NCI-H2029 treated with DMSO at 0.1 percent for 48 hours (cell line): ENCODE data around the gene ADI1.
A peak's percentile ranks its signal among the peaks of the same experiment; 100 is the strongest.

ENCODE experiments used
- DNase-seq: peaks from one replicate; lab custom pipeline; 2025; lab: John Stamatoyannopoulos, UW

The ADI1 gene

GRCh38 chr2:3480352-3481010, 38.9 kb downstream of the ADI1 start:
- peak; percentile 9 for DNase-seq

GRCh38 chr2:3479430-3480320, 39.7 kb downstream of the ADI1 start:
- DNase-seq, result no peak

GRCh38 chr2:3478846-3479385, 40.4 kb downstream of the ADI1 start:
- DNase-seq, result no peak

- DNase-seq, result no peak
These were observed 42.4 kb downstream of the ADI1 start for GRCh38 chr2:3476985-3477327.

GRCh38 chr2:3476321-3476984, 42.9 kb downstream of the ADI1 start:
- no peak for DNase-seq

- no peak for DNase-seq
These were observed 43.6 kb downstream of the ADI1 start for GRCh38 chr2:3475771-3476170.

- no peak for DNase-seq
These were observed 46.4 kb downstream of the ADI1 start for GRCh38 chr2:3472966-3473365.

- no peak for DNase-seq
These were observed 47.0 kb downstream of the ADI1 start for GRCh38 chr2:3472296-3472695.

GRCh38 chr2:3470856-3471737, 48.2 kb downstream of the ADI1 start:
- no peak for DNase-seq

GRCh38 chr2:3470166-3470651, 49.1 kb downstream of the ADI1 start:
- no peak for DNase-seq

GRCh38 chr2:3469486-3469885, 49.8 kb downstream of the ADI1 start:
- DNase-seq, result no peak

GRCh38 chr2:3468296-3468988, 50.9 kb downstream of the ADI1 start:
- DNase-seq, result no peak

GRCh38 chr2:3467654-3468053, 51.7 kb downstream of the ADI1 start:
- DNase-seq, result no peak

GRCh38 chr2:3466966-3467365, 52.4 kb downstream of the ADI1 start:
- no peak for DNase-seq

- no peak for DNase-seq
These were observed 52.9 kb downstream of the ADI1 start for GRCh38 chr2:3466482-3466863.

- DNase-seq, result no peak
These were observed 53.4 kb downstream of the ADI1 start for GRCh38 chr2:3465844-3466481.

- DNase-seq, result no peak
These were observed 54.0 kb downstream of the ADI1 start for GRCh38 chr2:3465328-3465727.

- no peak for DNase-seq
These were observed 54.8 kb downstream of the ADI1 start for GRCh38 chr2:3464401-3465005.

GRCh38 chr2:3463944-3464343, 55.4 kb downstream of the ADI1 start:
- DNase-seq, result no peak
